Activated CD4-positive, alpha-beta T cell treated with anti-CD3 and anti-CD28 coated beads, Interleukin-2, amount 50 U/mL, for 16 hours (primary cell): ENCODE results near the gene PDIA6.

Experiments used
- DNase-seq: peaks from one replicate; pipeline ENCODE4 v3.0.0-alpha.2; 2020

PDIA6 gene

DNA sequence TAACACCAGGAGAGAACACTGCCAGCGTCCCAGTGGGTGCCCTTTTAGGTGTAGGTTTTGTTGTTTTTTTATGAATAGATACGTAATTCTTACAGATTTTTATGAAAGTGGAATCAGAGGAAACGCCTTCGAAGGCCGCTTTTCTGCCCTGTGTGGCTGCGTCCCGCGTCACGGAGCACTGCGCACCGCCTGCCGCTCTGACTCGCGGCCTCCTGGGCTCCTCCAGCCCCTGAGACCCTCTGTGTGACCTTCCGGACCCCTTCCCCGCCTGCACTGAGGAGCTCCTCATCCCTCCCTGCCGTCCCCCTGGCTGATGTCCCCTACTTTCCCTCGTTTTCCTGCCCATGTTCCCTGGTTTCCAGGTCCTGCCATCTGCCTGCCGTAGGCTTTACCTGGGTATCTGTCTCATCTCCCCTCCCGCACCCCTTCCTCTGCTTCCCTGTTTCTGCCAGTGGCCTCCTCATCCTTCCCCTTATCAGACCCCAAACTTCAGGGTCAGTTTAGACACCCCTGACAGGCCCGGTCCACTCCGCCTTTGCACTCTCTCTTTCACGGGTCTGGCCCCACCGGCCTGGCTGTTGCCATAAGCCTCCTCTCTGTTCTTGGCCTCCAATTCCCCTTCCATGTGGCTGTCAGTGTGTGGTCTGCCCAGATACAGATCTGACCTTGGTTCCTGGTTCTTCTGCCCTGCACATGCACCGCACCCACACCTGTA lies 32.7 kb downstream of the PDIA6 start:
- DNase-seq, result no peak

GRCh38 chr2:10778724-10779115 lies 33.9 kb downstream of the PDIA6 start:
- DNase-seq, result no peak

DNA sequence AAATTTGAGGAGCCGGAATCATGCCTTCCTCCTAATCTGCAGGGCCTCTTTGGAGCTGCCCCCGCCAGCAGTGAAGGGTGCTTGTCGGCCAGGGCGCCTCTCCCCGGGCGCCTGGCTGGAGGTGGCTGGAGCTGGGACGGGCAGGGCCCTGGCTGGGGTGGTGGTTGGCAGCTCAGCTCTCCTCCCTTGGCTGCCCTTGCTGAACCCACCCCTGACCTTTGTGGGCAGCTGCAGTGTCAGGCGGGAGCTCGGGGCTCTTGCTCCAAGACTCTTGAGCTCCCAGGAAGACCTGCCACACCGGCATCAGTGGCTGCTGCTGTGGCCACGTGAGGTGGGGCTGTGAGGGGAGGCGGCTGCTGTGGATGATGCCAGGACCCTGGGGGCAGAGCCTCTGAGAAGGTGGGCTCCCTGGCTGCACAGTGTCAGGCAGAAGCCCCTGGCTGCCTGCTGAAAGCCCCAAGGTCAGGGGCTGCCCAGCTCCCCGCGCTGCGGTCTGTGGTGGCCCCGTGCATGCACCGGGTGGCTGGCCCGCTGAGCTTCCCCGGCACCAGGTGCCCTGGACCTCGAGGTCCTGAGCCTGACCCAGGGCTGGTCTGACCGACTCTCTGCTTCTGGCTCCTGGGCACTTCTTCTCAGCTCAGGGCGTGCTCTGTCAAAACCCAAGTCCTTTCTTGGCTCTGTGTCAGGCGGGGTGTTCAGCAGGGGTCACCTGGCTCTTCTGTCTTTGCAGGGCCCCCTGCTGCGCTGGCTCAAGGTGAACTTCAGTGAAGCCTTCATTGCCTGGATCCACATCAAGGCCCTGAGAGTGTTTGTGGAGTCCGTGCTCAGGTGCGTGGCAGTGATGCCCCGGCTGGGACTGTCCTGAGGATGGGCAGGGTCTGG lies 34.5 kb downstream of the PDIA6 start:
- DNase-seq, result no peak

DNA sequence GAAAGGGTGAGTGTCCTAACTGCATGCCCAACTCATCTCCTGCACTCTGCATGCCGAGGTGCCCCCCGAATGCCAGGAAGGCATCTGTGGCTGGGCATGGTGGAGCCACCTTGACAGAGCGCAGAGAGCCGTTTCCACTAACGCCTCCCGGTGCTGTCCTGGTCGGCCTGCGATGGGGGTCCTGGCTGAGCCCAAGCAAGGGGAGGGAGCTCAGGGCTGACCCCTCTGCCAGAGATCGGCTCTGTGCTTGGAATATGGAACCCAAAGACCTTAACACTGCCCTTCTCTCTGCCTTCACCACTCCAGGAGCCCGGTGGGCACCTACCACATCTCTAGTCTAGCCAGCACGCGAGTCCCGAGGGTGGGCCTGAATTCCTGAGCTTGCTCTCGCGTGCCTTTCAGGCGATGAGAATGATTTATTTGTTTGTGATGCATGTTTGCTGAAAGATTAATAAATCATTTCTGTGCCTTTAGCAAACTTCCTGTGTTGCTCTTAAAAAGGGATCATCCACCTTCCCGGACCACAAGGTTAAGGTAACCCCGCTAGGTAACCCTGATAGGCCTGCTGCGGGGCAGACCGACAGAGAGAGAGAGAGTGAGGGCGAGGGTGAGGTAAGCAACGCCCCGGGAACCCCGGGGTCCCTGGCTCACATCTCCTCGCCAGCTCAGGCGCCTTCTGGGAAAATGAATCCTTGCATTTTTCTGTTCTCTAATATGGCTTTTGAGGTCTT lies 35.3 kb downstream of the PDIA6 start:
- no peak for DNase-seq

DNA sequence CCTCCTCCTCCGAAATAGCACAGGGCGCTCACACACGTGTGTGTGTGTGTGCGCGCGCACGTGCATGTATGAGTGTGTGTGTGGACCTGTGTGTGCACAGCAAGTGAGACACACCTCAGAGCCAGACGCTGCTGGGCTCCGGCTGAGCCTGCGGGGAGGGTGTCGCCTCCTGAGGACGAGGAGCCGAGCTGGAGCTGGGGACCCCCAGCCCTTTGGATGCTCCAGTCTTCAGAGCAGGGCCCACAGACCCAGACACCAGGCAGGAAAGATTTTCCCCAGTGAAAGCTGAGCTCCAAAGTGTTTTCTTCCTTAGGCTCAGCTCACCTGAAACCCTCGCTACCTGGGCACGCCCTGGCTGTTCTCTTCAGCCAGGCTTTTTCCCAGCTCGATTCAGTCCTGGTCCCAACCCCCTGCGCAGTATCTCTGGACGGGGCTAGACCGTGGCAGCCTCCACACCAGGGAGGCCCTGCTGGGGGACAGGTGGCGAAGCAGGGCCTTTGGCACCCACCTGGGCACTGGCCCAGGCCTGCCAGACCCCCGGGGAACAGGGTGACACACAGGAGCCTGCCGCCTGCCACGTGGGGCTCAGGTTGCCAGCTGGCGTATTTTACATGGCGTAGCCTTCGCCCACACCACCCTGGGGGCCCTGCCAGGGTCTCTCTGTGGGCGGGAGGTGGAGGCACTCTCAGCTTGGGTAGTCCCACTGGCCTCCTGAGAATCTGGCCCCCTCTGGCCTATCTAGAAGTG lies 36.2 kb downstream of the PDIA6 start:
- DNase-seq, result no peak

GRCh38 chr2:10775831-10776230 lies 36.8 kb downstream of the PDIA6 start:
- no peak for DNase-seq

DNA sequence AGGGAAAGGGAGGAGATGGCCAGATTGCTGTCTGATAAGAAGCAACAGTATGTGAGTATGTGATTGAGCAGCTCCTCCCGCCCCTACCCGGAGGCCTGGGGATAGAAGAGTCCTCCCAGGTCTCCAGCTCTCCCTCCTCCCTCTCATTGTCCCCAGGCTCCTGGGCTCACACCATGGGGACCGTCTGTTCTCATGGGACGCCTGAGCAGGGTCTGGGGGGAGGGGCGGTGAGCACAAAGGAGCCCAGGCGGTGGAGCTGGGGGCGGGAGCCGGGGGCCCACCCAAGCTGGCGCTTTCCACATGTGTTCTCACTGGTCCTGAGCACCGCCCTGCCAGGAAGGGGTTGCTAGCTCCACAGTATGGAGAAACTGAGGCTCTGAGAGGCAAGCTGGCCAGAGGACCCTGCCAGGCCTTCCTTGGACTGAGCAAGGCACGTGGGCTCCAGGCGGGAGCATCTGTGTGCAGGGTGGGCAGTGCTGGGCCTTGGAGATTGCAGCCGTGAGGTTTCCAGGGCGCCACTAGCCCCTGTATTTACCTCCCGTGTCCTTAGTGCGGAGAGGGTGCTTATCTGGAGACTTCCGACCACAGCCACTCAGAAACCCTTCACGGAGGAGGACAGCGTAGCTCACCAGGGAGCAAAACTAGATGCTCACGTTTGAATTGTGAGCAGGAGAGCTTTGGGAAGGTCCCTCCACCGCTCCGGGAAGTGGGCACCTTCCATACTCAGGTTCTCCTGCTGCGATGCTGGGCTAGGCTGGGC lies 37.4 kb downstream of the PDIA6 start:
- DNase-seq, result no peak

GRCh38 chr2:10774394-10774793 lies 38.2 kb downstream of the PDIA6 start:
- no peak for DNase-seq

DNA sequence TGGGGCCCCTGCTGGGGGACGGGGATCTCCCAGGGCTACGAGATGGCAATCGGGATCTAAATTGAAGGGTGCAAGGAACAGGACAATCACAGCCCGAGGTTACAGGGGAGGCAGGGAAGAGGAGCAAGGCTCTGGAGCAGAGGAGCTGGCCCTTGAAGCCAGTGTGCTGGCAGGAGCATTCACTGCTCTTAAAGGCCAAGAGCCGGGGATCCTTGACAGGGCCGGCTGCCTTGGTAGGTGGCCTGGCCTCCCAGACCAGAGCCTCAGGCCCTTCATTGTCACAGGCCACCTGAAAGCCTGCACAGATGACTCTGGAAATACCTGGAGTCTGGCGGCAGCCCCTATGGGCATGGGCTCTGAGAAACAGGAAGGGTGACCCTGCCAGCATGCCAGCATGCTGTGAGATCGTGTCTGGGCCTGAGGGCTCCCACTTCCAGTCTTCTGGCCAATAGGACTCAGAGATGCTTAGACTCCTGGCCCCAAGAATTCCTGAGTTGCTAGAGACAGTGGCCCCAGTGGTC lies 38.7 kb downstream of the PDIA6 start:
- DNase-seq, result no peak

- DNase-seq, result no peak
These were observed 39.7 kb downstream of the PDIA6 start for GRCh38 chr2:10772868-10773215.

DNA sequence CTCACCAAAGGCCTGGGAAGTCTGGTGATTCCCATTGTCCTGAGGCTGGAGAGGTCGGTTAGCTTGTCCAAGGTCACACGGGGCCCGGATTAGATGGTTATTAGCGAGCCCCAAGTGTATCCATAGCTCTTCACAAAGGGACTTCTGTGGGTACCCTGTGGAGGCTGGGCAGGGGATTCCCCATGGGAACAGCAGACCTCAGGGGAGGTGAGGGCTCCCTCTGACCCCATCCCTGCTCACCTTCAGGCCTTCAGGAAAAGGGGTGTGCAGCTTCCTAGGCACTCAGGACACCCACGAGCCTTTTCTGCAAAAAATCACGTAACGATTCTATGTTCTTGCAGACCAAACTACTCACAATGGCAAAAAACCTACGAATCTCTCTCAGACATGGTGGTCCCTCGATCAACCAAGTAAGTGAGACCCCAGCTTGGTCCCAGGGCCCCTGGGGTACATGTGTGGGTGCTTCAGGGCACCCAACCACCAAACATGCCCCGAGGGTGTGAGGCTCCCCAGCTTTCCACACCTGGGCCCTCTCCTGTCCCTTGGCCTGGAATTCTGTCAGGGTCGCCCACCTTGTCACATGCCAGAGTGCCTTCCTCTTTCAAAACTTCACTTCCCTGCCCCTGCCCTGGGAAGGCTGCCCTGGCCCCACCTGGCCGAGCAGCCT lies 40.3 kb downstream of the PDIA6 start:
- DNase-seq, result no peak

DNA sequence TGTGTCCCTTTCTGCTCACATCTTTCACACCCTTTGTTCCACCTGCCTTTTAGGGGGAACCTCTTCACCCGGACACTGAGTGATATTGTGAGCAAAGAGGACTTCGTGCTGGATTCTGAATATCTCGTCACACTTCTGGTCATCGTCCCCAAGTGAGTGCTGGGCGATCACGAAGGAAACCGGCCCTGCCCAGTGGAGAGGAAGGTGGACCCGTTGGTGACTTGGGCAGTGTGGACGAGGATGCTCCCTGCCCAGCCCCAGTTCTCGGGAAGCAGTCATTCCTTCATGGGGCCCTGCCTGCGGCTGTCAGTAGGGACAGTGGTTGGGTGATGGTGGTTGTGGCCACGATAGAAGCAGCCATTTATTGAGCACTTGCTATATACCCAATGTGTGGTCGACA lies 40.8 kb downstream of the PDIA6 start:
- DNase-seq, result no peak

DNA sequence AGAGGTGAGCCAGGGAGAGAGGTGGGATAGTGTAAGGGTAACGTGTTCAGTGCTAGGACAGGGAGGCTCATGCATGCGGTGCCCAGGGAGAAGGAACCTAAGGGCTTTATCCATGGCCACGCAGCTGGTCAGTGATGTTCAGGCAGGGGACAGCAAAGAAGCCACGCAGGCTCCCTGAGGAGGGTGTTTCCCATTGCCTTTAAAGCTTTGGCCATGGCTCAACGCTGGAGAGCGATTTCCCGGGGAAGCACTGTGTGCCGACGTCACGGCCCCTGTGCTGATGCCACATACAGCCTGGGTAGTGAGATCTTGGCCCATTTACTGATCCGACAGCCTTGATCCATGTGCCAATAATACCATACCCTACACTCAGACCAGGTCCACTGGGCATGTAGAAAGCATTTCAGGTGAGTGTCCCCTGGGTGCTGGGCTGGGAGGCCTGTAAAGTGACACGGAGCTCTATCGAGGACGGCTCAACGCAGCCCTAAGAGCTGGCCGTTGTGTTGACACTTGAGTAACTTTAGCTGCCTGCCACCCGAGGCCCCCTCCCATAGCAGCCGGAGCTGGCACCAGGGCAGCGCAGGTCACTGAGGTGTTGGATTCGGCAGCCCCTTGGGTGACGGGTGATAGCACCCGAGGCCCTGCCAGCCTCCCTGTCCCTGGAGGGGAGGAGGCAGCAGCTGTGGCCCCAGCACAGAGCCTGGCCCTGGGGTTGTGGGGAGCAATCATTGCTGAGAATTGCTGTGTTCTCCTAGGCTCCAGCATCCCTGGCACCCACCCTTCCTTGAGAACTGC lies 41.4 kb downstream of the PDIA6 start:
- DNase-seq, result no peak

DNA sequence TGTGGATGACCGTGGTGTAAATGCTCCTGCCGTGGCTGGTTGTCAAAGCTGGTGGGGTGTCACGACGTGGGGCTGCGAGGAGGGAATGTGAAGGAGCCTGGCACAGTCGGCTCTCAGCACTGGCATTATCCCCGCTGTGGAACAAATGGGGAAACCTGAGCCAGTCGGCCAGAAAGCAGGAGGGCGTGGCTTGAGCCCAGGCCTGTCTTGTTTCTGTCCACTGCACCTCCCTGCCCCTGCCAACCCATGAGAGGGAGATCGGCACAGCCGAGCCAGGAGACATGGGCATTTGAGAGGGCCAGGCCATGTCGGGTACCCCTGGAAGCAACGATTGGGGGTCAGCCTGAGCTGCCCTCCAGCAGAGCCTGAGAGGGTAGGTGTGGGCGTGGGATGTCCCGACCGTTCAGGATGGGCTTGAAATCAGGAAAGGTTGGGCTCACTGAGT lies 44.5 kb downstream of the PDIA6 start:
- no peak for DNase-seq

DNA sequence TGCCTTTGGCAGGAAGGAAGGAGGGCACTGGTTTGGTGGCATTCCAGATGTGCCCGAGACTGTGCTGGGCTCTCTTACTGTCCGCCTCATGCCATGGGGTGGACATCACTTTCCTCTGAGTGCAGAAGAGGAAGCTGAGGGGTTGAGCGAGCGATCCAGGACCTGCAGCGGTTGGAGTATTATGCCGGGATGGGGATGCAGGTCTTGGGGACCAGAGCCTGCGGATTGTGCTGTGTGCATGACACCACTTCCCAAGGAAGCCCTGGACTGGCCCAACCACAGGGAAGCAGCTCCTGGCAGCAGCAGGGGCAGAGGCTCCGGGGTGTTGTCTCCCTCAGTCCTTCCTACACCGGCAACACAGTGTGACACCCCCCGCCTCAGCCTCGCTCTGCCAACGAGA lies 46.7 kb downstream of the PDIA6 start:
- no peak for DNase-seq

- no peak for DNase-seq
These were observed 47.1 kb downstream of the PDIA6 start for GRCh38 chr2:10765461-10765860.

- DNase-seq, result no peak
These were observed 47.7 kb downstream of the PDIA6 start for GRCh38 chr2:10764896-10765295.

GRCh38 chr2:10764096-10764785 lies 48.3 kb downstream of the PDIA6 start:
- no peak for DNase-seq

DNA sequence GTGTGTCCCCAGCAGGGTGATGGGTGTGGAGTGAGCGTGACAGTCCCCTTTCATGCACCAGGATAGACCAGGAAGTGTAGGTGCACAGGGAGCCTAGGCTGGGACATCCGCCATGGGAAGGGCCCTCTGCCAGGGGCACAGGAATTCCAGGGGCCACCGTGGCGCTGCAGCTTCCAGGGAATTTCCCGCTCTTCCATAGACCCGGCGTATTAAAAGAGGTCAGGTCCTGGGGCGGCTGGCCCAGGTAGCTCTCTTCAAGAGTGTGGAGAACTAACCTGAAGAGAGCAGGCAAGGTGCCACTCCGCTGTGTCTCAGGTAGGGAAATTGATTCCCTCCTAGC lies 49.2 kb downstream of the PDIA6 start:
- DNase-seq, result no peak
